Tongue (tissue), 2 donors: ENCODE measurements around the gene TFPI2. TPM values are rescaled to one million over a fixed set of nuclear protein-coding genes. Genes with fewer than 3 reads are reported as not detected.
"Not testable (repeated sequence)": the region's sequence is repeated elsewhere in the genome, so short reads cannot be mapped to it uniquely, and the experiment has no call there.

Source experiments
- DNase-seq: peaks from one replicate; pipeline ENCODE4 v3.0.0-alpha.2; 2015
- total RNA-seq: library from RNA; depleted of rRNA; stranded (reverse); fragments of >200 nt; gene quantifications from one replicate; pipeline ENCODE4 v1.2.3, GENCODE V29; 2014

TFPI2 gene
- total RNA-seq: 2.6 TPM

GRCh38 chr7:93890464-93891068 lies at the start of gene TFPI2:
TFPI2 (minus strand) TSS chr7:93890753; CDS start chr7:93890678, 75 bp downstream.
- peak; percentile 60 for DNase-seq

- no peak for DNase-seq
Observed at GRCh38 chr7:93938293-93938692, 47.7 kb upstream of the TFPI2 start.

- DNase-seq: no peak
Observed at GRCh38 chr7:93937818-93938217, 47.3 kb upstream of the TFPI2 start.

GRCh38 chr7:93935102-93935501 lies 44.5 kb upstream of the TFPI2 start:
- no peak for DNase-seq

GRCh38 chr7:93933156-93933555 lies 42.6 kb upstream of the TFPI2 start:
- no peak for DNase-seq

GRCh38 chr7:93931655-93932054 lies 41.1 kb upstream of the TFPI2 start:
- DNase-seq: no peak

- DNase-seq: no peak
Observed at GRCh38 chr7:93927585-93927984, 37.0 kb upstream of the TFPI2 start.

GRCh38 chr7:93926800-93927199 lies 36.2 kb upstream of the TFPI2 start:
- no peak for DNase-seq

GRCh38 chr7:93923942-93924341 lies 33.4 kb upstream of the TFPI2 start:
- DNase-seq: no peak

- peak; percentile 28 for DNase-seq
Observed at GRCh38 chr7:93923296-93923695, 32.7 kb upstream of the TFPI2 start.

- peak; percentile 90 for DNase-seq
Observed at GRCh38 chr7:93921607-93922566, 31.3 kb upstream of the TFPI2 start, which contains the start of gene GNG11. GNG11 (plus strand) TSS chr7:93921735; CDS start chr7:93922138, 403 bp downstream.

- DNase-seq: peak; percentile 36
Observed at GRCh38 chr7:93921186-93921585, 30.6 kb upstream of the TFPI2 start.

- peak; percentile 32 for DNase-seq
Observed at GRCh38 chr7:93920496-93921182, 30.1 kb upstream of the TFPI2 start.

- DNase-seq: not testable (repeated sequence)
Observed at GRCh38 chr7:93916315-93916714, 25.8 kb upstream of the TFPI2 start.

- DNase-seq: not testable (repeated sequence)
Observed at GRCh38 chr7:93915888-93916287, 25.3 kb upstream of the TFPI2 start.

- DNase-seq: not testable (repeated sequence)
Observed at GRCh38 chr7:93915206-93915842, 24.8 kb upstream of the TFPI2 start.

- DNase-seq: peak; percentile 31
Observed at GRCh38 chr7:93914581-93915066, 24.1 kb upstream of the TFPI2 start.

GRCh38 chr7:93913197-93913596 lies 22.6 kb upstream of the TFPI2 start:
- no peak for DNase-seq

GRCh38 chr7:93911661-93912060 lies 21.1 kb upstream of the TFPI2 start:
- DNase-seq: not testable (repeated sequence)

GRCh38 chr7:93911242-93911641 lies 20.7 kb upstream of the TFPI2 start:
- DNase-seq: not testable (repeated sequence)

- no peak for DNase-seq
Observed at GRCh38 chr7:93910076-93910994, 19.8 kb upstream of the TFPI2 start.
